ENCODE data around the gene RSU1.

RSU1 gene

GRCh38 chr10:16602104-16602775, 215.0 kb downstream of the RSU1 start:
- no peak for DNase-seq (ENCODE audit: low read depth in 3 of 3)

GRCh38 chr10:16599662-16600061, 217.6 kb downstream of the RSU1 start:
- no peak for DNase-seq (ENCODE audit: low read depth in 3 of 3)

GRCh38 chr10:16597656-16598055, 219.6 kb downstream of the RSU1 start:
- DNase-seq (ENCODE audit: low read depth in 3 of 3), result no peak

- no peak for DNase-seq (ENCODE audit: low read depth in 3 of 3)
Observed at GRCh38 chr10:16592378-16592777, 224.8 kb downstream of the RSU1 start.

- DNase-seq (ENCODE audit: low read depth in 3 of 3), result no peak
Observed at GRCh38 chr10:16586358-16587138, 230.7 kb downstream of the RSU1 start.

- DNase-seq (ENCODE audit: low read depth in 3 of 3), result no peak
Observed at GRCh38 chr10:16585103-16585502, 232.1 kb downstream of the RSU1 start.

- DNase-seq (ENCODE audit: low read depth in 3 of 3), result no peak
Observed at GRCh38 chr10:16583382-16583781, 233.8 kb downstream of the RSU1 start.

- no peak for DNase-seq (ENCODE audit: low read depth in 3 of 3)
Observed at GRCh38 chr10:16581202-16581601, 236.0 kb downstream of the RSU1 start.

- DNase-seq (ENCODE audit: low read depth in 3 of 3), result no peak
Observed at GRCh38 chr10:16570731-16571130, 246.5 kb downstream of the RSU1 start.

- no peak for DNase-seq (ENCODE audit: low read depth in 3 of 3)
Observed at GRCh38 chr10:16566202-16566805, 250.9 kb downstream of the RSU1 start.

GRCh38 chr10:16565604-16566003, 251.6 kb downstream of the RSU1 start:
- no peak for DNase-seq (ENCODE audit: low read depth in 3 of 3)

- DNase-seq (ENCODE audit: low read depth in 3 of 3), result no peak
Observed at GRCh38 chr10:16562891-16563290, 254.3 kb downstream of the RSU1 start.

- no peak for DNase-seq (ENCODE audit: low read depth in 3 of 3)
Observed at GRCh38 chr10:16559236-16559773, 257.9 kb downstream of the RSU1 start.

- no peak for DNase-seq (ENCODE audit: low read depth in 3 of 3)
Observed at GRCh38 chr10:16547973-16548372, 269.3 kb downstream of the RSU1 start.

- DNase-seq (ENCODE audit: low read depth in 3 of 3), result no peak
Observed at GRCh38 chr10:16545116-16545736, 272.0 kb downstream of the RSU1 start.

GRCh38 chr10:16544591-16544990, 272.6 kb downstream of the RSU1 start:
- no peak for DNase-seq (ENCODE audit: low read depth in 3 of 3)

GRCh38 chr10:16544099-16544498, 273.1 kb downstream of the RSU1 start:
- DNase-seq (ENCODE audit: low read depth in 3 of 3), result no peak
